Suprapubic skin (tissue), 4 donors: ENCODE data around the gene BAZ2B. TPM values are rescaled to one million over a fixed set of nuclear protein-coding genes. Genes with fewer than 3 reads are reported as not detected.

Source experiments
- DNase-seq, 2 donors: peaks; one replicate each; pipeline ENCODE4 v3.0.0-alpha.2; 2019; ENCODE audit warnings: low spot score in 2 of 2
- H3K27ac ChIP-seq: fragments of 200-600 bp; sonication (generic); one replicate; pipeline ENCODE4 v1.5.1; 2019
- H3K27me3 ChIP-seq: fragments of 200-600 bp; sonication (generic); one replicate; pipeline ENCODE4 v1.5.1; 2019
- H3K36me3 ChIP-seq: fragments of 200-600 bp; sonication (generic); one replicate; pipeline ENCODE4 v1.5.1; 2019
- H3K4me1 ChIP-seq: fragments of 200-600 bp; sonication (generic); one replicate; pipeline ENCODE4 v1.5.1; 2019
- H3K4me3 ChIP-seq: fragments of 200-600 bp; sonication (generic); one replicate; pipeline ENCODE4 v1.5.1; 2019; ENCODE audit warnings: mild to moderate bottlenecking
- H3K9me3 ChIP-seq: fragments of 200-600 bp; sonication (generic); one replicate; pipeline ENCODE4 v1.5.1; 2019
- EP300 ChIP-seq: sonication (generic); formaldehyde crosslinking; IDR thresholded peaks from one replicate; pipeline ENCODE4 v1.6.1; 2017; ENCODE audit warnings: antibody characterized with exemption
- POLR2A ChIP-seq, 2 donors: fragments of 450-650 bp; IDR thresholded peaks; one replicate each; pipeline ENCODE4 v1.6.1; 2017; ENCODE audit warnings: antibody characterized with exemption in 2 of 2, mild to moderate bottlenecking in 2 of 2, moderate library complexity in 2 of 2
- POLR2AphosphoS5 ChIP-seq, 3 donors: sonication (generic); formaldehyde crosslinking; IDR thresholded peaks; one replicate each; pipeline ENCODE4 v1.6.1; 2017; ENCODE audit warnings: antibody characterized with exemption in 3 of 3
- WGBS: methylation state at CpG from one replicate; pipeline ENCODE4 v1.1.5; 2018; 5-methylcytosine and 5-hydroxymethylcytosine counted together
- total RNA-seq, 4 donors: library from RNA; depleted of rRNA; stranded (reverse); fragments of >200 nt; gene quantifications; one replicate each; pipeline ENCODE4 v1.1.0, GENCODE V29; 2016
- TF ChIP-seq, protein P1 (sequence below), 2 donors: fragments of 200-600 bp in 1 of 2; fragments of 450-650 bp in 1 of 2; sonication (generic) in 1 of 2; IDR thresholded peaks; one replicate each; pipeline ENCODE4 v1.5.1; 2016 to 2019; ENCODE audit warnings: antibody characterized with exemption in 2 of 2, mild to moderate bottlenecking in 1 of 2, moderate library complexity in 1 of 2

Gene BAZ2B
- total RNA-seq, 4 donors from 2014 or later = 61.7 to 185 (median 80.8) TPM

DNA sequence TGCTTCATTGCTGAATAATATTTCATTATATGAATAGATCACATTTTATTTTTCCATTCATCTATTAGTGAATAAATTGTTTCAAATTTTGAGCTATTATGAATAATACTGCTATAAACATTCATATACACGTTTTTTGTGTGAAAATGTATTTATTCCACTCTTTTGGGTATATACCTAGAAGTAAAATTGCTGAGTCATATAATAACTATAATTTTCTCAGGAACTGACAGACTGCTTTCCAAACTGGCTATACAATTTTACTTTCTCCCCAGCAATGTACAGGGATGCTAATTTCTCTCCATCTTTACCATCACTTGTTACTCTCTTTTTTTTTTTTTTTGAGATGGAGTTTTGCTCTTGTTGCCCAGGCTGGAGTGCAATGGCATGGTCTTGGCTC lies 35.5 kb upstream of the BAZ2B start:
- Histone ChIP-seq H3K27ac (no peak overlapping the region), H3K4me3 (no peak overlapping the region), H3K36me3 (no peaks in the 10 kb centered on the region), H3K4me1 (no peaks in the 10 kb centered on the region), H3K27me3 (no peaks in the 10 kb centered on the region), H3K9me3 (no peaks in the 10 kb centered on the region)
- DNase-seq = no peak
- TF ChIP-seq POLR2A (IDR thresholded peaks at IDR 0.05) = no peak
- TF ChIP-seq, protein P1, sequence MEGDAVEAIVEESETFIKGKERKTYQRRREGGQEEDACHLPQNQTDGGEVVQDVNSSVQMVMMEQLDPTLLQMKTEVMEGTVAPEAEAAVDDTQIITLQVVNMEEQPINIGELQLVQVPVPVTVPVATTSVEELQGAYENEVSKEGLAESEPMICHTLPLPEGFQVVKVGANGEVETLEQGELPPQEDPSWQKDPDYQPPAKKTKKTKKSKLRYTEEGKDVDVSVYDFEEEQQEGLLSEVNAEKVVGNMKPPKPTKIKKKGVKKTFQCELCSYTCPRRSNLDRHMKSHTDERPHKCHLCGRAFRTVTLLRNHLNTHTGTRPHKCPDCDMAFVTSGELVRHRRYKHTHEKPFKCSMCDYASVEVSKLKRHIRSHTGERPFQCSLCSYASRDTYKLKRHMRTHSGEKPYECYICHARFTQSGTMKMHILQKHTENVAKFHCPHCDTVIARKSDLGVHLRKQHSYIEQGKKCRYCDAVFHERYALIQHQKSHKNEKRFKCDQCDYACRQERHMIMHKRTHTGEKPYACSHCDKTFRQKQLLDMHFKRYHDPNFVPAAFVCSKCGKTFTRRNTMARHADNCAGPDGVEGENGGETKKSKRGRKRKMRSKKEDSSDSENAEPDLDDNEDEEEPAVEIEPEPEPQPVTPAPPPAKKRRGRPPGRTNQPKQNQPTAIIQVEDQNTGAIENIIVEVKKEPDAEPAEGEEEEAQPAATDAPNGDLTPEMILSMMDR (IDR thresholded peaks at IDR 0.05) = no peak
- TF ChIP-seq EP300 = no peak
- no peak for TF ChIP-seq POLR2AphosphoS5 (IDR thresholded peaks at IDR 0.05)
- WGBS = 96% methylated on average over 1 of the region's 1 CpG

DNA sequence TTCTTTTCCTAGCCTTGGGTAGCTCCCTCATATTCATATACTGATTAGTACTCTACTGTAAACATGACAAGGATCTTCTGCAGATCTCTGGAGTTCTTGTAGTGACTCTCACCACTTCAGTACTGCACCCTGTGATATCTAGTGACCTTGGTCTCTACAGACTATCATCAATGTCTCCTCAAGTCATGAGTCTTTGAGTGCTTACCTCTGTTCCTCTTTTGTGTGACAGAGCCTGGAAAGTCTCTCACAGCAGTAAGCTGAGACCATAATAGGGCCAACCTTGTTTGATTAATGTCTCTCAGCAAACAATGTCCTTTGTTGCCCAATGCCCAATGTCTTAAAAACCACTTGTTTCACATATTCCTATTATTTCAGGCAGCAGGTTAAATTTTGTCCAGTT lies 34.2 kb upstream of the BAZ2B start:
- TF ChIP-seq, protein P1 (IDR thresholded peaks at IDR 0.05) = no peak
- TF ChIP-seq EP300 (no peak), POLR2AphosphoS5 (IDR thresholded peaks at IDR 0.05) (no peak), POLR2A (IDR thresholded peaks at IDR 0.05) (no peak)
- no peak overlapping the region for H3K4me3 ChIP-seq
- H3K9me3 ChIP-seq = no peaks in the 10 kb centered on the region
- H3K27me3 ChIP-seq = no peaks in the 10 kb centered on the region
- no peaks in the 10 kb centered on the region for H3K36me3 ChIP-seq
- no peak for DNase-seq
- no peaks in the 10 kb centered on the region for H3K4me1 ChIP-seq
- H3K27ac ChIP-seq = no peak overlapping the region

GRCh38 chr2:159648643-159649042 lies 32.3 kb upstream of the BAZ2B start:
- H3K4me3 ChIP-seq = no peak overlapping the region
- WGBS = 93% methylated on average over 2 of the region's 2 CpGs

GRCh38 chr2:159647667-159648066 lies 31.3 kb upstream of the BAZ2B start:
- no peak for DNase-seq
- no peak for TF ChIP-seq EP300
- TF ChIP-seq POLR2AphosphoS5 (IDR thresholded peaks at IDR 0.05) = no peak
- no peak for TF ChIP-seq POLR2A (IDR thresholded peaks at IDR 0.05)
- TF ChIP-seq, protein P1 (IDR thresholded peaks at IDR 0.05) = no peak
- no peaks in the 10 kb centered on the region for H3K4me1 ChIP-seq
- H3K27me3 ChIP-seq = no peaks in the 10 kb centered on the region
- 84% methylated on average over 2 of the region's 2 CpGs for WGBS
- H3K4me3 ChIP-seq = no peak overlapping the region
- no peak overlapping the region for H3K27ac ChIP-seq
- no peaks in the 10 kb centered on the region for H3K36me3 ChIP-seq
- H3K9me3 ChIP-seq = no peaks in the 10 kb centered on the region

More at GRCh38 chr2:159648643-159649042, 32.3 kb upstream of the BAZ2B start:
- TF ChIP-seq POLR2A (IDR thresholded peaks at IDR 0.05) = no peak
- no peak for TF ChIP-seq EP300
- H3K36me3 ChIP-seq = no peaks in the 10 kb centered on the region
- no peaks in the 10 kb centered on the region for H3K9me3 ChIP-seq
- no peak for DNase-seq
- H3K27me3 ChIP-seq = no peaks in the 10 kb centered on the region
- no peak overlapping the region for H3K27ac ChIP-seq
- no peaks in the 10 kb centered on the region for H3K4me1 ChIP-seq

GRCh38 chr2:159640176-159640575 lies 23.8 kb upstream of the BAZ2B start:
- no peak overlapping the region for H3K27ac ChIP-seq
- H3K4me3 ChIP-seq = no peak overlapping the region
- H3K4me1 ChIP-seq = no peaks in the 10 kb centered on the region
- H3K9me3 ChIP-seq = no peaks in the 10 kb centered on the region
- H3K36me3 ChIP-seq = no peaks in the 10 kb centered on the region
- DNase-seq = no peak
- 94% methylated on average over 1 of the region's 1 CpG for WGBS
- no peaks in the 10 kb centered on the region for H3K27me3 ChIP-seq
- TF ChIP-seq POLR2A (IDR thresholded peaks at IDR 0.05) = no peak

DNA sequence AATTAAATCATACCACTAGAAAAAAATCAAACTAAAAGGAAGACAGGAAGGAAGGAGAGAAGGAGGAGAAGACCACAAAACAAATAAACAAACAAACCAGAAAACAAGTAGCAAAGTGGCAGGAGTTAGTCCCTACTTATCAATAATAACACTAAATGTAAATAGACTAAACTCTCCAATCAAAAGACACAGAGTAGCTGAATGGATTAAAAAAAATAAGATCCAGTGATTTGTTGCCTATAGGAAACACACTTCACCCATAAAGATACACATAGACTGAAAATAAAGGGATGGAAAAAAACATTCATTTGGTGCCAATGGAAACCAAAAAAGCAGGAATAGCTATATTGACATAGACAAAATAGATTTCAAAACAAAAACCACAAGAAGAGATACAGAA lies 23.4 kb upstream of the BAZ2B start:
- no peak overlapping the region for H3K27ac ChIP-seq
- H3K4me3 ChIP-seq = no peak overlapping the region
- H3K4me1 ChIP-seq = no peaks in the 10 kb centered on the region
- TF ChIP-seq POLR2AphosphoS5 (IDR thresholded peaks at IDR 0.05) (no peak), POLR2A (IDR thresholded peaks at IDR 0.05) (no peak)
- no peaks in the 10 kb centered on the region for H3K36me3 ChIP-seq
- no peak for DNase-seq
- no peaks in the 10 kb centered on the region for H3K27me3 ChIP-seq
- H3K9me3 ChIP-seq = no peaks in the 10 kb centered on the region

DNA sequence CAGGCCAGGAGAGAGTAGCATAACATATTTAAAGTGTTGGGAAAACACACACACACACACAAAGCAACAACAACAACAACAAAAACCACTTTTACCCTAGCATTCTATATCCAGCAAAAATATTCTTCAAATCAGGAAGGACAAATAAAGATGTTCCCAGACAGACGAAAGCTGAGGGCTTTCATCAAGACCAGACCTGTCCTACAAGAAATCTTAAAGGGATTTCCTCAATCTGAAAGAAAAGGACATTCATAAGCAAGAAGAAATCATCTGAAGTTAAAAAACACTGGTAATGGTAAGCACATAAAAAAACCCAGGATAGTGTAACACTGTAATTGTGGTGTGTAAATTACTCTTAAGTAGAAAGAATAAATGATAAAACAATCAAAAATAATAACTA lies 22.7 kb upstream of the BAZ2B start:
- Histone ChIP-seq H3K9me3 (no peaks in the 10 kb centered on the region), H3K27ac (no peak overlapping the region), H3K36me3 (no peaks in the 10 kb centered on the region), H3K27me3 (no peaks in the 10 kb centered on the region), H3K4me1 (no peaks in the 10 kb centered on the region), H3K4me3 (no peak overlapping the region)
- 74% methylated on average over 1 of the region's 1 CpG for WGBS
- no peak for DNase-seq
- TF ChIP-seq, protein P1 (IDR thresholded peaks at IDR 0.05) = no peak
- TF ChIP-seq POLR2A (IDR thresholded peaks at IDR 0.05) (no peak), EP300 (no peak), POLR2AphosphoS5 (IDR thresholded peaks at IDR 0.05) (no peak)
